Stimulated activated CD4-positive, alpha-beta T cell treated with anti-CD3 and anti-CD28 coated beads, Interleukin-2, amount 100 ng/mL, for 24 hours (primary cell): ENCODE results near the gene ATG16L2.
A peak's percentile ranks its signal among the peaks of the same experiment; 100 is the strongest.
"Not testable (repeated sequence)": the region's sequence is repeated elsewhere in the genome, so short reads cannot be mapped to it uniquely, and the experiment has no call there.

Source experiments
- DNase-seq, 2 donors: peaks; one replicate each; pipeline ENCODE4 v3.0.0-alpha.2; 2020

The ATG16L2 gene

GRCh38 chr11:72780296-72781062 is 33.7 kb upstream of the ATG16L2 start:
- DNase-seq = no peak

DNA sequence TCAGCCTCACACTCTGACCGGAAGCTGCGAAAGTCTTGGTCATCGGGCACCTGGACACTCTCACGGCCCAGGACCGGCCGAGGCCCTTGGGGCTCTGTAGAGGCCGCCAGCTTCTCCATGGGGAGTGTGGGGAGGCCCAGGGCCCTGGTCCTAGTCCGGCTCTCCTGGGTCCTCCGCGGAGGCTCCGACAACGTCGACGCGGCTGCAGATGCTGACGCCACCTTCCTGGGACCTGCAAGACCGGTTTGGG is 33.2 kb upstream of the ATG16L2 start:
- DNase-seq = no peak

GRCh38 chr11:72781313-72782080 is 32.7 kb upstream of the ATG16L2 start:
- peak; percentile 57 to 61 for DNase-seq

GRCh38 chr11:72782081-72782920 is 31.9 kb upstream of the ATG16L2 start:
- DNase-seq = no peak

DNA sequence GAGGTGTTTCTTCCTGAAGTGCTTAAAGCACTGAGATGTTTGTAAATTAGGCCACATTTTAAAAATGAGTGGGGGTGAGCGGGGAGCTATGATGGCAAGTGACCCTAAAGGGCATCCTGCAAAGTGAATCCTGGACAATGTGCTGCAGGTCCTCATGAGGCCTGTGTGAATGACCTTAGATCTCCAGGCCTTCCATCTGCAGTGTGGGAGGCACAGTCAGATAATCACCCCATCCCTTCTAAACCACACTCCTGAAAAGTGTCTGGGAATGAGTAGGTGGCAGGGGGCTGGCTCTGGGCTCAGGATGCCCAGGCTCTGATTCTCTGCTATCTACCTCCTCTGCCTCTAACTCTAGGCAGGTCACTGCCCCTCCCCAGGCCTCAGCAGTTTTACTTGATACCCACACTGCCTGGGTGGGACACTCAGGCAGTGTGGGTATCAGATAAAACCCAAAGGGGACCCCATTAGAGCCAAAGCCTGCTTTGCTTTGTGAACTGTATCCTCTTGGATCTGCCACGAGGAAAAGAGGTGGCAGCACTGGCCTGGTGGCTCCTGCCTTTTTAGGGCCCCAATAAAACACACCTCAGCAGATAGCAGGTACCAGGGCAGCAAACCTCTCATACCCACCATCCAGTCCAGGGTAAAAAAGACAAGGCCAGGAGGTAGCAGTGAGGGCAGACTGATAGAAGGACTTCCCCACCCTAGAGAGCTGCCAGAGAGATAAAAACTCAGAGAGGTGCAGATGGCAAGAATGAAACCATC is 30.9 kb upstream of the ATG16L2 start:
- DNase-seq = no peak

DNA sequence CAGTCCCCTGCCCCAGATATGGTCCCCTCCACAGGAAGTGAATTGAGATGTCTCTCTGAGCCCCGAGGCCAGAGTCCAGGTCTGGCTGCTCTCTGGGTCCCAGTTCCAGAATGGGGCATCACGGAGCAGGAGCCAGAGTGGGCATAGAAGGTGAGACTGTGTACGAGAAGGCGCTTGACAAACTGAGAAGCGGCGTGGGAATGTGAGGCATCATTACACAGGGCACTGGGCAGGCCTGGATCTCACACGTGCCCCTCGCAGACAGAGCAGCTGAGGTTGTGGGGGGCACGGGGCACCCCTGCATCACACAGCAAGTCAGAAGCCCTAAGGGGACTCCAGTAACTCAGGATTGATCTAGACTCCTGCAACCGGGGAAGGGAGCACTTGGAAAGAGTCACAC is 29.5 kb upstream of the ATG16L2 start:
- no peak for DNase-seq

DNA sequence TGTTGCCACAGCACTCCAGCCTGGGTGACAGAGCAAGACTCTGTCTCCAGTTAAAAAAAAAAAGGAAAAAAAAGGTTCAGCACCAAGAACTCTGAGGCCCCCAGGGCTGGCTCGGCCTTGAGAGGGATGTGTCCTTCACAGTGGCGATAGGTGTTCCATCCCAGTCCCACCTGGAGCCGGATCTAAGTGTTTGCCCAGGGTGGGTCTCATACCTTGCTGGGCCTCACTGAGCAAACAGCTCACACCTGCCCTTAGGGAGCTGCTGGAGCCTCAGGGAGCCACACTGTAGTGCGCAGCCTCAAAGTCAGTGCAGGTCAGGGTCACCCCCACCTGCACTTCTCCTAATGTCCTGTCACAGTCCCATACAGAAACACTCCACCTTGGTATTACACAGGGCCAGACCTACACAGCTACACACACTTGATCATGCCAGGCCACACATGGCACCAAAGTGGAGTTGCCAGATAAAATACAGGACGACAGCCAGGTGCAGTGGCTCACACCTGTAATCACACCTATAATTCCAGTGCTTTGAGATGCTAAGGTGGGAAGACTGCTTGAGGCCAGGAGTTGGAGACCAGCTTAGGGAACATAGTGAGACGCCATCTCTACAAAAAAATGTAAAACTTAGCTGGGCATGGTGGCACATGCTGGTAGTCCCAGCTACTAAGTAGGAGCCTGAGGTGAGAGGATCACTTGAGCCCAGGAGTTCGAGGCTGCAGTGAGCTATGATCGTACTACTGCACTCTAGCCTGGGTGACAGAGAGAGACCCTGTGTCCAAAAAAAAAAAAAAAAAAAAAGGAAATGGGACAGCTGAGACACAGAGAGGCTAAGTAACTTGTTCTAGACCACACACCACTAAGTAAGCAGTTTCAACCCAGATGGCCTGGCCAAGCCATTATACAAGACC is 27.7 kb upstream of the ATG16L2 start:
- DNase-seq = no peak

DNA sequence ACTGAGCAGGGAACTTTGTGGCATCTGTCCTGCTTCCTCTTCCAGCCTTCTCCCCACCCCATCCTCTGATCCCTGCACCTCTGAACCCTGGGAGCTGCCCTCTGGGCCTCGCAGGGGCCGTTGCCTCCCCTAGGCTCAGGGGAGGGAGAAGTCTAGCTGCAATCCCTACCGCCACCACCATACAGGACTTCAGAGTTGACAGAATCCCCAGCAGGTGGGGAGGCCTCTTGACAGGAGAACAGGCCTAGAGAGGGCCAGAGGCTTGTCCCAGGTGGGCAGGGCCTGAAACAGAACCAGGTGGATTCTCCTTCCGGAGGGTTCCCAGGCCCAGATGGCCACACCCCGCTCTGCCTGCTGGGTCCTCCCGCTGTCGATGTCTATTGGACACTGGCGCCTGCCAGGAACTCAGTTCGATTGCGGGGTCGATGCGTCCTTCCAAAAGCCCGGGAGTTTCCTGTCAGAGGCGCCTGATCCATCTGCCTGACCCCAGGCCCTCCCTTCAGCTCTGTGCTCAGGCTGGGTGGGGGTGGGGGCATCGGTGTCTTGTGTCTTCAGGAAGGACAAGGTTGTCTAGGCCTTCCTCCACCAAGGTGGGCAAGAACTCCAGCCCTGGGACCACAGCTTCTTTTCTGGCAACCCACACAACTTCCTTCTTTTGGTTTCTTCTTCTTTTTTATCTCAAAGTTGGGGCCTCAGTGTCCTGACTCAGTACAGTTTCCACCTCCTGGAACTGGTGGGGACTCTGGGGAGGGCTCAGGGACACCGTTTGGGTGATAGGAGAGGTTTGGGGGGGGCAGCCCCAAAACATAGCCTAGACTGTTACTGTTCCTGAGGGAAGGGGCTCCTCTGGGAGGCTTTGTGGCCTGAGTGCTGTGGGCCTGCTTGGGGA is 26.8 kb upstream of the ATG16L2 start:
- DNase-seq = no peak

GRCh38 chr11:72788241-72788640 is 26.0 kb upstream of the ATG16L2 start:
- DNase-seq = no peak

DNA sequence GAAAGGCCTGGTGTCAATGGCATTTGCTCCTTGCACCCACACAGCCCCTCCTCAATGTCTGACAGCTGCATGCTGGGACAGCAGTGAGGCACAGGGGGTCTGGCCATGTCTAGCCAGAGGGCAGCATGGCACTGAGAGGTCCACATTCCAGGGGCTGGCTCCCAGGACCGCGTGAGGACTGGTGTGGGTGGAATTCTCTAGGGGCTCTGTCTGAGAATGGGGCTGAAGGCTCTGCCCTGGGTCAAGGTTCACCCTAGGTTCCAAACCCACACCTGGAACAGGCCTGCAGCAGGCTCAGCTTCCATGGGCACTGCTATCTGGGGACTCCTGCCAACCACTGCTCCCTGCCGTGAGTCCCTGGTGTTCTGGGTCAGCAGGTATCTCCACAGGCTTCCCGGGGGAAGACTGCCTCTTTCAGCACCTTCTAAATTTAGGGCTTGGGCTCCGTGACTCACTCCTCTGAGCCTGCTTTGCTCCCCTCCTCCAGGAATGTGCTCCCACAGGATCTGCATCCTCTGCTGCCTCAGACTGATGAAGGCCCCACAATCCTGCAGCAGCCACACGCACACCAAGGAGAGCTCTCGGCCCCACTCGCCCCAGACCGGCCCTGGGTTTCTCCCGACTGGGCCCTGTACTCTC is 24.6 kb upstream of the ATG16L2 start:
- DNase-seq = no peak

DNA sequence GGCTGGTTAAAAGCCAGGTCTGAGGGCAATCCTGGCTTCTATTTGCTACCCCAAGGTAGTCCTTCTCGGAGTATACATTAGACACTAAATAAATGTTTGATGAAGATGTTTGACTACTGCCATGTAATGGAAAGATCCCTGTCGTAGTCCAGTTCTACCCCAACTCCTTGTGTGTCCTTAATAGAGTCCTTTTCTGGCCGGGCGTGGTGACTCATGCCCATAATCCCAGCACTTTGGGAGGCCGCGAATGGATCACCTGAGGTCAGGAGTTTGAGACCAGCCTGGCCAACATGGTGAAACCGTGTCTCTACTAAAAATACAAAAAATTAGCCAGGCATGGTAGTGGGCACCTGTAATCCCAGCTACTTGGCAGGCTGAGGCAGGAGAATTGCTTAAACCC is 23.0 kb upstream of the ATG16L2 start:
- DNase-seq = not testable (repeated sequence)

DNA sequence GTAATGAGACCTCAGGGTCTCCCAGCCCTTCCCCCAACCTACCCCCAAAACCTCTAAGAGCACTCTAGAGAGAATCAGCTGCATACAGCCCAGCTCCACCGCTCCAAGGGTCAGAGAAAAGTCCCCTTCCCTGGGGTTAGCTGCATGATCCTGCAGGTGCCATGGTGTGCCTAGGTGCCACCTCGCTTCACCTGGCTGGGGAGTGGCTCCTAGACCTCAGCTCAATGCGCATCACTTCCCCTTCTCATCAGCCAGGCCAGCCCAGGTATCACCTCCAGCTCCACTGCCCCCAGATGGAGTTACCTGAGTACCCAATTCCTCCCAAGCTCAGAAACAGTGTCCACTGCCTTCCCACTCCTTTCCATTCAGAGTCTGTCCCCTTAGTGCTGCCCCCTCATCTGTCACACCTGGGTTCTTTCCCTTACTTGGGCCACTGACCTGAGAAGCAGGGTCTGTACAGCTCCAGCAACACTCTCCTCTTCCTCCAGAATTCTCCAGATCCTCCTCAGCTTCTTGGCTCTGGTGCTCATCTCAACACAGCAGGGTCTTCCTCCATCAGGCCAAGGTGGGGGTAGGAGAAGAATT is 21.7 kb upstream of the ATG16L2 start:
- DNase-seq = no peak

GRCh38 chr11:72793076-72793424 is 21.2 kb upstream of the ATG16L2 start:
- DNase-seq = no peak

- peak; percentile 94 for DNase-seq
Observed at GRCh38 chr11:72793425-72794367, 20.5 kb upstream of the ATG16L2 start, which contains the start of gene STARD10. STARD10 (minus strand) TSS chr11:72794047; CDS start chr11:72781181, 12,866 bp downstream.

DNA sequence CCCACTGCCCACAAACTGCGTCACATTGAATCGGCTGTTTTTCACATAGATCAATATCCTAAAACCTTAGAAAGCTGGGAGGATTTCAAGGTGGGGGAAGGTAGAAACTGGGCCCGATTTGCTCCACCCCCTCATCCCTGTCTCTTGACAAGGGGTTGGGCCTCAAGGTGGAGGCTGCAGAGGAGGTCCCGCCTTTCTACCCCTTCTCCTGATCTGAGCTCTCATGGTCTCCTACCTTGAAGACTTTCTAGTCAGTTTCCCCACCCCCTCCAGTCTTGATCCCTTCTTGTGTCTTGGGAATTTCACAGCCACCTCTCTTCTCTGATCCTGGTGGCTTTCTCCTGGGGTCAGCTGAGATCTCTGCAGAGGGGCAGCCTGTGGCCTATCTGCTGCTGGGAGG is 15.8 kb upstream of the ATG16L2 start:
- no peak for DNase-seq

DNA sequence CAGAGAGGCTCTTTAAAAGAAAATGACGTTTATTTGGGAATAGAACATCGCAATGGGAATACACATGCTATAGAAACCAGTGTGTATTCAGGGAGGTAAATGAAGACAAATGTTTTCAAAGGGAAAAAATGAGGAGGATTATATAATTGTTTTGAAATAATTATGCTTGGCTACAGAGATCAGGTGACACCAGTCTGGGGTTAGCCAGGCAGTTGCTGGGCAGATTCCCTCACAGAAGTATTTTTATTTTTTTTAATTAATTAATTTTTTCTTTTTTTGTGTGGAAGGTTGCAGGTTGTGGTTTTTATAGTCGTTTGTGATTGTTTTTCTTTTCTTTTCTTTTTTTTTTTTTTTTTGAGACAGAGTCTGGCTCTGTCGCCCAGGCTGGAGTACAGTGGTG is 14.8 kb upstream of the ATG16L2 start:
- no peak for DNase-seq

DNA sequence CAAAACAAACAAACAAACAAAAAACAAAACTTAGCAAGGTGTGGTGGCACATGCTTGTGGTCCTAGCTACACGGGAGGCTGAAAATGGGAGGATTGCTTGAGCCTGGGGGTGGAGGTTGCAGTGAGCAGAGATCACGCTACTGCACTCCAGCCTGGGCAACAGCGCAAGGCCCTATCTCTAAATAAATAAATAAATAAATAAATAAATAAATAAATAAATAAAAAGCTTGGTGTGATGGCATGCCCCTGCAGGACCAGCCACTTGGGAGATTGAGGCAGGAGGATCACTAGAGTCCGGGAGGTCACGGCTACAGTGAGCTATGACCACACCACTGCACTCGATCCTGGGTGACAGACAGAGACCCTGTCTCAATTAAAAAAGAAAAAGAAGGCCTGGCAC is 11.4 kb upstream of the ATG16L2 start:
- no peak for DNase-seq

DNA sequence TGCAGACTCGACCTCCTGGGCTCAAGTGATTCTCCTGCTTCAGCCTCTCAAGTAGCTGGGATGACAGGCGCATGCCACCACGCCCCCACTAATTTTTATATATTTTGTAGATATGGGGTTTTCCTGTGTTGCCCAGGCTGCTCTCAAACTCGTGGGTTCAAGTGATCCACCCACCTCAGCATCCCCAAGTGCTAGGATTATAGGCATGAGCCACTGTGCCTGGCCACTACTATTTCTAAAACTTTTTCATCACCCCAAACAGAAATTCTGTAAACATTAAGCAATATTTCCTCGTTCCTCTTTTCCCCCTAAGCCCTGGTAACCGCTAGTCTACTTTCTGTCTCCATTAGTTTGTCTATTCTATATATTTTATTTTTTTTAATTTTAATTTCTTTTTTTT is 9.0 kb upstream of the ATG16L2 start:
- DNase-seq = no peak

DNA sequence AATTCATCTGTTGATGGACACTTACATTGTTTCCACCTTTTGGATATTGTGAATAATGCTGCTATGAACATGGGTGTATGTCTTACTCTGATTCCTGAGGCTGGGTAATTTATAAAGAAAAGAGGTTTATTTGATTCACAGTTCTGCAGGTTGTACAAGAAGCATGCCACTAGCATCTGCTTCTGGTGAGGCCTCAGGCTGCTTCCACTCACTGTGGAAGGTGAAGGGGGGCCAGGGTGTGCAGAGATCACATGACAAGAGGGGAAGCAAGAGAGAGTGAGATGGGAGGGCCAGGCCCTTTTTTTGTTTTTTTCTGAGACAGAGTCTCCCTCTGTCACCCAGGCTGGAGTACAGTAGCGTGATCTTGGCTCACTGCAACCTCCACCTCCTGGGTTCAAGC is 7.8 kb upstream of the ATG16L2 start:
- not testable (repeated sequence) for DNase-seq
